ENCODE data around the gene PAK2.

- TF ChIP-seq CTCF (conservative IDR thresholded peaks at IDR 0.05; ENCODE audit: low read depth, low read length) (no peak), EZH2phosphoT487 (IDR thresholded peaks at IDR 0.05; ENCODE audit: borderline replicate concordance, low read length) (no peak), EZH2 (IDR thresholded peaks at IDR 0.05; ENCODE audit: low read length, unreplicated experiment) (no peak)
These were observed 73.2 kb downstream of the PAK2 start for GRCh38 chr3:196812853-196813252.
